ENCODE measurements around the gene EVPLL. TPM values are rescaled to one million over a fixed set of nuclear protein-coding genes. Genes with fewer than 3 reads are reported as not detected.
"Not testable (repeated sequence)": the region's sequence is repeated elsewhere in the genome, so short reads cannot be mapped to it uniquely, and the experiment has no call there.

Gene EVPLL
- total RNA-seq, 1 donor from 2014 or later: 0.14 TPM

GRCh38 chr17:18379246-18380146 is 1.9 kb downstream of the EVPLL start:
- no peak for DNase-seq (ENCODE audit: low spot score)

DNA sequence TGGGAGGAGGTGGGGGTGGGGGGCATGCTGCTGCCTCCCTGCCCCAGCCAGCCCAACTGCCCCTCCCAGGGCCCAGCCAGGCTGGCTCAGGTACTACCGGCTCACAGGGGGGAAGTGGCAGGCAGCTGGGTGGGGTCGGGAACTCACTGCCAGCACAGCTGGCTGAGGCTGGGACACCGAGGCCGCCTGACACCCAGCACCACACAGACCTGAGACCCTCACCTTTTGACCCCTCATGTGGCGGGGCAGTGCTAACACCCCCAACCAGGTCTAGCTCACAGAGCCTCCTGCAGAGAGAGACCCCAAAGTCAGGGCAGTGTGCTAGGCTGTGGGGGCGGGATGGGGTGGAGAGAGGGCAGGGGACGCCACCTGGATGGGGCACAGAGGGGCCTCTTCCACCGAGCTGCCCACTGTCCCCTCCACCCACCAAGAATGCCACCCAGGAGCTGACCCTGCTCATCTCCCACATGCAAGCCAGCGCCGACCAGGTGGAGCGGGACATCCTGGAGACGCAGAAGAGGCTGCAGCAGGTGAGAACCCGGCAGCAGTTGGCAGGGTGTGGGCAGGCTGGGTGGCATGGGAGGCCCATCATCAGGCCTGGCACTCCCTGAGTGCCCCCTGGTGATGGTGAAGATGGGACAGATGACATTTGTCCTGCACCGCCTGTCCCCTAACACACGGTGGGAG is 3.0 kb downstream of the EVPLL start:
- DNase-seq (ENCODE audit: low spot score): no peak

DNA sequence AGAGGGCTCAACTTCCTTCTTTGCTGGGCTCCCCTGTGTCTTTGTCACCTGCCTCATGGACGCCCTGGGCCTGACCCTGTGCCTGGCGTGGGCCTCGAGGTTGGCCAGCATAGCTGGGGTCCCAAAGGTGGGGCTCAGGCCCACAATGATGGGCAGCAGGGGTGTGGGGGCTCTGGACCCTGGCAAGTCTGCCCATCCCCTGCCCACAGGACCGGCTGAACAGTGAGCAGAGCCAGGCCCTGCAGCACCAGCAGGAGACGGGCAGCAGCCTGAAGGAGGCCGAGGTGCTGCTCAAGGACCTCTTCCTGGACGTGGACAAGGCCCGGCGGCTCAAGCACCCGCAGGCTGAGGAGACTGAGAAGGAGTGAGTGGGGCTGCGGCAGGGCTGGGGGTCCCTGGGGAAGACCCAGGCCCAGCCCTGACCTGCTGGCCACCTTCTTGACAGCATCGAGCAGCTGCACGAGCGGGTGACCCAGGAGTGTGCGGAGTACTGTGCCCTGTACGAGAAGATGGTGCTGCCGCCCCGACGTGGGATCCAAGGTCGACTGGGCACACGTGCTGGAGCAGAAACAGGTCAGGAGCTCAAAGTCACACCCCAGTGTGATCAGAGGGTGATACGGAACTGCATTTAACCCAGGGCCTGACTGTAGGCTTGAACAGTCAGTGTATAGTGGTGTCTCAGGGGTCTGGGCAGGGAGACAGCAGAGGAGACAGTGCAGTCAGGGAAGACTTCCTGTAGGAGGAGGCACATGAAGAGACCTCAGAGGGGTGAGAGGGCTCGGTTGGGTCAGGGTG is 3.8 kb downstream of the EVPLL start:
- no peak for DNase-seq (ENCODE audit: low spot score)

GRCh38 chr17:18381953-18382245 is 4.3 kb downstream of the EVPLL start:
- DNase-seq (ENCODE audit: low spot score): no peak

- DNase-seq (ENCODE audit: low spot score): no peak
These were observed 5.0 kb downstream of the EVPLL start for GRCh38 chr17:18382441-18383078.

DNA sequence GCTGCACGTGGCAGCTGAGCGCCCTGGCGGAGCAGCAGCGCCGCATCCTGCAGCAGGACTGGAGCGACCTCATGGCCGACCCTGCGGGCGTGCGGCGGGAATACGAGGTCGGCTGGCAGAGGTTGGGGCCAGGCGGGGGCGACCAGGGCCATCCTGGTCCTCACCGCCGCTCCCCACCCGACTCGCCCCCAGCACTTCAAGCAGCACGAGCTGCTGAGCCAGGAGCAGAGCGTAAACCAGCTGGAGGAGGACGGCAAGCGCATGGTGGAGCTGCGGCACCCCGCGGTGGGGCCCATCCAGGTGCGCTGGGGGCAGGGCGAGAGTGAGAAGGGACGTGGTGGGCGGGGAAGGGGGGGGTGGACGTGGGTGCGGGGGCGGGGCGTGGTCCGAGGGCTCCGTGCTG is 5.5 kb downstream of the EVPLL start:
- not testable (repeated sequence) for DNase-seq (ENCODE audit: low spot score)

- not testable (repeated sequence) for DNase-seq (ENCODE audit: low spot score)
These were observed 6.7 kb downstream of the EVPLL start for GRCh38 chr17:18384271-18384670.

- DNase-seq (ENCODE audit: low spot score): not testable (repeated sequence)
These were observed 10.0 kb downstream of the EVPLL start for GRCh38 chr17:18387583-18387982.

GRCh38 chr17:18388266-18388665 is 10.7 kb downstream of the EVPLL start:
- DNase-seq (ENCODE audit: low spot score): not testable (repeated sequence)

- DNase-seq (ENCODE audit: low spot score): not testable (repeated sequence)
These were observed 11.2 kb downstream of the EVPLL start for GRCh38 chr17:18388728-18389127.

- not testable (repeated sequence) for DNase-seq (ENCODE audit: low spot score)
These were observed 24.5 kb downstream of the EVPLL start for GRCh38 chr17:18401872-18402590.

GRCh38 chr17:18403166-18403565 is 25.6 kb downstream of the EVPLL start:
- not testable (repeated sequence) for DNase-seq (ENCODE audit: low spot score)

DNA sequence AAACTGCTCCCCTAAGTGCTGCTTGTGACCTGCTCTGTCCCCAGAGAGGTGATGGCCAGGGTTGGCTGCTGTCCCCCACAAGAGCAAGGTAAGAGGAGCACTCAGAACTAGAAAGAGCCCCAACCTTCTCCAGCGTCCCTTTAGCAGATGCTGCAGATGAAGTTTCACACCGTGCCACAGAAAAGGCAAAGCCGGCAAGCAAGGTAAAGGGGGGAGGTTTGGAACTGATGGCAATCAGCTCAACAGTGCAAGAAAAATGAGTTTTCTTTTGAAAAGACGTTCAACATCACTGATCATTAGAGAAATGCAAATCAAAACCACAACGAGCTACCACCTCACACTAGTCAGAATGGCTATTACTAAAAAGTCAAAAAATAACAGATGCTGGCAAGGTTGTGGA is 26.0 kb downstream of the EVPLL start:
- not testable (repeated sequence) for DNase-seq (ENCODE audit: low spot score)

- DNase-seq (ENCODE audit: low spot score): not testable (repeated sequence)
These were observed 31.3 kb downstream of the EVPLL start for GRCh38 chr17:18408906-18409305.

DNA sequence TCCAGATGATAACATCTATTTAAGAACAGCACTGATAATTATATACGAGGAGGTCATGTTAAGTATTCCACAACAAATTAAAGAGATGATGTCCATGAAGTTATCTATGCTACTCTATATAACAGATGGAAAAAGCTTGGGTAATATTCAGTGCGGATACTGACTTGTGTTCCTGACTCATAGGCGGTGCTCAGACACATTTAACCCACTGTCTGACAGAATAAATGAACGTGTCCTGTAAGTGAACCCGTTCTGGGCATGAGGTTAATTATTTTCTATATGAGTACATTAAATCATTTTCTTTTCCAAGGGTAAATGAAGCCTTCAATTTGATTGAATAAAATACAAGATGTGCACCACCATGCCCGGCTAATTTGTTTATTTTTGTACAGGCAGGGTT is 31.7 kb downstream of the EVPLL start:
- not testable (repeated sequence) for DNase-seq (ENCODE audit: low spot score)

GRCh38 chr17:18410736-18411135 is 33.2 kb downstream of the EVPLL start:
- not testable (repeated sequence) for DNase-seq (ENCODE audit: low spot score)

GRCh38 chr17:18411377-18411864 is 33.8 kb downstream of the EVPLL start:
- DNase-seq (ENCODE audit: low spot score): not testable (repeated sequence)

DNA sequence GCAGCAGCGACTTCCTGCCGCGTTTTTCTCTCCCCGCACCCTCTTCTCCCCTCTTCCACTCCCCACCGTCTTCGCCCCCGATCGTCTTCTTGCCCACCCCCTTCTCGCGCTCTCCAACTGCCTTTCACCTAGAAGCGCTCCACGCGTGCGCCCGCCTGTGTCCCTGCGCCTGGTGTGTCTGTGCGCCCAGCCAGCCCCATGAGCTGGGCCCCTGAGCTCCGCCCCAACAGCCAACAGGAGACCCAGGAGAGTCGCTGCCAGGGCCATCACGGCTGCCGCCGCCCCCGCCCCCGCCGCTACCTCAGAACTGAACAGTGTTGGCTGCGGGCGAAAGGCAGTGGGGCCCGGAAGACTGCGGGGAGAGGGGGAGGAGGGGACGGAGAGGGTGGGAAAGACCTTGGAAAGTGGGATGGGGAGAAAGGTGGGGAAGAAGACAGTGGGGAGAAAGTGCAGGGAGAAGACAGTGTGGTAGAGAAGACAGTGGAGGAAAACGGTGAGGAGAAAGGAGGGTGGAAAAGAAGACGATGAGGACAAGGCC is 34.5 kb downstream of the EVPLL start:
- DNase-seq (ENCODE audit: low spot score): not testable (repeated sequence)

DNA sequence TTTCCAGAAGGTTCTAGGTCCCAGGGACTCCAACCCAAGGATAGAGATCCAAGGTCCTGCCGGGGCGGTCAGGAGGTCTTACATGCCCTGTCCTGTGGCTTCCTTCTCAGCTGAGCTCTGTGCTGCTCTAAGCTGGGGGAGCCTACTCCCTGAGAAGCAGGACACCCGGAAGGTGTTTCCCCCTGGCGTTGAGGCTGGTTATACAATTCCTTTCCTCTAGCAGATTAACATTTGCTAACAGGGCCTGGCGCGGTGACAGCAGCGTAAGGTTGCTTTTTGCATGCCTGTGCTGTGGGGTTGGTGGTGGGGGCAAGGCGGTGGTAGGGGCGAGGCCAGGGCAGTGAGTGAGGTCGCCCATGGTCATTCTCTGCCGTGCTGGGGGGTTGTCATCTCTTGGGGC is 43.9 kb downstream of the EVPLL start:
- DNase-seq (ENCODE audit: low spot score): not testable (repeated sequence)

DNA sequence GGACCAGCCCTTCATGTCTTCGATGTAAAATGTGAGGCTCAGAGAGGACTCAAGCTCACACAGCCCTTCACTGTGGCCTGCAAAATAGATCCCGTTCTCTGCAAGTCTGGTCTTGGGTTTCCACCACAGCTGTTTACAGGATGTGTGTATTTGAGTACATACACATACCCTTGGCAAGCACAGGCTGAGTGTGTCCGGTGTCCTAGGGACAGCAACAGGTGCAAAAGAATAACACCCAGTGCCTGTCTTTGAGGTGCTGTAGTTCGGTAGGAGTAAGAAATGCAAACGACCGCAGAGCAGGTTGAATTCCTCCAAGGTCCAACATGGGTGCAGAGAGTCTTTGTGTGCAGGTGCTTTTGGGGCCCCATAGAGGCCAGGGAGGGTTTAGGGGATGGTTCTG is 44.9 kb downstream of the EVPLL start:
- DNase-seq (ENCODE audit: low spot score): not testable (repeated sequence)

DNA sequence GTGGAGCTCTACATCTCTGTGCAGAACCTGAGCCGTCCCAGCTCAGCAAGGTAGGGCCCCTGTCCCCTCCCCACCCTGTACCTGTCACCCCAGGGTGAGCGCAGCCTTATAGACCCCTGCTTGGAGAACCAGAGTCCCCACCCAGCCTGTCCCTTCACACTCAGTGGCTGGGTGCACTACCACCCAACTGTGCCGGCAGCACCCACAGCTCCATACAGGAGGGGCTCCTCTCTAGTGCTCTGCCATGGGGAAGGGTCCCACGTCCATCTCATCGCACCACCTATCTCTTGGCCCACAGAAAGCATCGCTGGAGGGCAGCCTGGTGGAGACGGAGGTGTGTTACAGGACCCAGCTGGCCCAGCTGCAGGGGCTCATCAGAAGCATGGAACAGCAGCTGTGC is 45.4 kb downstream of the EVPLL start:
- DNase-seq (ENCODE audit: low spot score): not testable (repeated sequence)
